ENCODE data around the gene HSPB6.

DNA sequence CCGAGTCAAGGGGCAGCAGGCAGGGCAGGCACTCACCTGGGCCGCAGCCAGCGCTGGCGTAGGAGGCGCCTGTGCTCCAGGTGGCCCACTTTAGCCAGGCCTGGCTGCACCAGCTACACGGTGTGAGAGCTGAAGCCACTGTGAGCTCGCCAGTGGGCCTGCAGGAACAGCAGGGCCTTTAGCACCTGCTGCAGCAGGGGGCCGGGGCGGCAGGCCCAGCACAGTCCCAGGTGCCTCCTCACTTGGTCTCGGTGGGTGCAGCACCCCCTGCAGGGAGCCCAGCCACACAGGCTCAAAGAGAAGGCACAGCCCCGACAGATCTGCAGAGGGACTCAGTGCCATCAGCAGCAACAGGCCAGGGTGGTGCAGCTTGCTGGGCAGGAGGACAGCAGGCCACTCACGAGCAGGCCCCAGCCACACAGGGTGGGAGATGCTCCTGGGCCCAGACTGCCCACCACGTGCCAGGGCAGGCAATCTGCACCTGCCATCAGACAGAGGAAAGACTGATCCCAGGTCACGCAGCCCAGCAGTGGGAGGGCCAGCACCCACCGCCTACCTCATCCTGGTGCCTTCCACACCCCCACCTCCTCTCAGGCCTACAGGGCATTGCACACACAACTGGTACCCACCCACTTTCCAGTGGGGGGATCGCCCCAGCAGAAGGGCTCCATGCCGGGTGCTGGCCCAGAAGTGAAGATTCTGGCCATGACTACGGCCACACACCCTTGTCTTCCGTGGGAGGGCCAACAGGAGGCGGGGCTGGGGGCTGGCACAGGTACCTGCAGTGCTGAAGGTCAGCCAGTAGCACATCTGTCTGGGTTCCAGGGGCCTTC lies 34.4 kb upstream of the HSPB6 start:
- TF ChIP-seq, protein P1, sequence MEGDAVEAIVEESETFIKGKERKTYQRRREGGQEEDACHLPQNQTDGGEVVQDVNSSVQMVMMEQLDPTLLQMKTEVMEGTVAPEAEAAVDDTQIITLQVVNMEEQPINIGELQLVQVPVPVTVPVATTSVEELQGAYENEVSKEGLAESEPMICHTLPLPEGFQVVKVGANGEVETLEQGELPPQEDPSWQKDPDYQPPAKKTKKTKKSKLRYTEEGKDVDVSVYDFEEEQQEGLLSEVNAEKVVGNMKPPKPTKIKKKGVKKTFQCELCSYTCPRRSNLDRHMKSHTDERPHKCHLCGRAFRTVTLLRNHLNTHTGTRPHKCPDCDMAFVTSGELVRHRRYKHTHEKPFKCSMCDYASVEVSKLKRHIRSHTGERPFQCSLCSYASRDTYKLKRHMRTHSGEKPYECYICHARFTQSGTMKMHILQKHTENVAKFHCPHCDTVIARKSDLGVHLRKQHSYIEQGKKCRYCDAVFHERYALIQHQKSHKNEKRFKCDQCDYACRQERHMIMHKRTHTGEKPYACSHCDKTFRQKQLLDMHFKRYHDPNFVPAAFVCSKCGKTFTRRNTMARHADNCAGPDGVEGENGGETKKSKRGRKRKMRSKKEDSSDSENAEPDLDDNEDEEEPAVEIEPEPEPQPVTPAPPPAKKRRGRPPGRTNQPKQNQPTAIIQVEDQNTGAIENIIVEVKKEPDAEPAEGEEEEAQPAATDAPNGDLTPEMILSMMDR (IDR thresholded peaks at IDR 0.05; ENCODE audit: low read depth, low read length, poor library complexity, severe bottlenecking): peak; percentile 64
- no peak for TF ChIP-seq EZH2phosphoT487 (IDR thresholded peaks at IDR 0.05; ENCODE audit: borderline replicate concordance, low read length)

Data from DOHH2 (cell line).